ENCODE measurements around the gene ZNF595. TPM values are rescaled to one million over a fixed set of nuclear protein-coding genes. Genes with fewer than 3 reads are reported as not detected.
A peak's percentile ranks its signal among the peaks of the same experiment; 100 is the strongest.
"Not testable (repeated sequence)": the region's sequence is repeated elsewhere in the genome, so short reads cannot be mapped to it uniquely, and the experiment has no call there.

The ZNF595 gene
- total and polyA plus RNA-seq, 4 donors = 2.6 to 25.4 (median 16.0) TPM

- H3K4me3 ChIP-seq (ENCODE audit: low read length in 2 of 2); intact Hi-C loops (cut with DNase I); DNase-seq; H3K36me3 ChIP-seq (ENCODE audit: control insufficient read depth in 1 of 2, insufficient read depth in 2 of 2, low read length in 1 of 2); H3K4me1 ChIP-seq (ENCODE audit: control insufficient read depth in 1 of 2, insufficient read depth in 2 of 2, low read length in 2 of 2); H3K27ac ChIP-seq (ENCODE audit: low read depth in 1 of 2, low read length in 2 of 2); ATAC-seq (ENCODE audit: low FRiP score); H3K27me3 ChIP-seq (ENCODE audit: control insufficient read depth in 1 of 2, insufficient read depth in 2 of 2, low read length in 1 of 2); H3K9me3 ChIP-seq (ENCODE audit: control insufficient read depth, low read length): not testable (repeated sequence)
- WGBS, 2 donors = 69 to 87% methylated on average over 3 of the region's 3 CpGs
These were observed 25.6 kb upstream of the ZNF595 start for GRCh38 chr4:27501-27900.

GRCh38 chr4:28767-29542, 24.2 kb upstream of the ZNF595 start:
- H3K36me3 ChIP-seq (ENCODE audit: control insufficient read depth in 1 of 2, insufficient read depth in 2 of 2, low read length in 1 of 2); H3K9me3 ChIP-seq (ENCODE audit: control insufficient read depth, low read length); H3K27me3 ChIP-seq (ENCODE audit: control insufficient read depth in 1 of 2, insufficient read depth in 2 of 2, low read length in 1 of 2); H3K4me3 ChIP-seq (ENCODE audit: low read length in 2 of 2); H3K4me1 ChIP-seq (ENCODE audit: control insufficient read depth in 1 of 2, insufficient read depth in 2 of 2, low read length in 2 of 2); intact Hi-C loops (cut with DNase I); H3K27ac ChIP-seq (ENCODE audit: low read depth in 1 of 2, low read length in 2 of 2); ATAC-seq (ENCODE audit: low FRiP score): not testable (repeated sequence)
- 47 to 65% methylated on average over 1 of the region's 3 CpGs for WGBS, 2 donors
- peak in 1 of 2 donors; percentile 47 for DNase-seq

DNA sequence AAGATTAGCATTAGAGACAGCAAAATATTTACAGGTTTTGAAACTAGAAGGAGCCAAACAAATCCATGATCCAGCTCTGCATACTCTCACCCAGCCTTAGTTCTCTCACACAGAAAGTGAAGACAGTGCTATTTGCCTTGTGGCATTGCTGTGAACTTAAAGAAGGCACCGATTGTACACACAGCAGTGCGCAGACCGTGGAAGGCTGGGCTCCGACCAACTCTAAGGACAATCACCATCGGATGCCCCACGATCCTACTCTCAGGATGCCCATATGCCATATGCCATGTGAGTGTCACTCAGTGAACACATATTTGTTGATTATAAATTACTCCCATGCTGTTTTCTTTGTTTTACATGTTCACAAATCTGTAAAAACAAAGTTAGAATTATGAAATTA, 19.8 kb upstream of the ZNF595 start:
- ATAC-seq (ENCODE audit: low FRiP score); H3K4me3 ChIP-seq (ENCODE audit: low read length in 2 of 2); DNase-seq; intact Hi-C loops (cut with DNase I); H3K27ac ChIP-seq (ENCODE audit: low read depth in 1 of 2, low read length in 2 of 2); H3K36me3 ChIP-seq (ENCODE audit: control insufficient read depth in 1 of 2, insufficient read depth in 2 of 2, low read length in 1 of 2); H3K27me3 ChIP-seq (ENCODE audit: control insufficient read depth in 1 of 2, insufficient read depth in 2 of 2, low read length in 1 of 2); H3K9me3 ChIP-seq (ENCODE audit: control insufficient read depth, low read length); H3K4me1 ChIP-seq (ENCODE audit: control insufficient read depth in 1 of 2, insufficient read depth in 2 of 2, low read length in 2 of 2): not testable (repeated sequence)
- no CpG with 5 or more reads among the region's 6 CpGs for WGBS, 2 donors

- ATAC-seq (ENCODE audit: low FRiP score); intact Hi-C loops (cut with DNase I); H3K27me3 ChIP-seq (ENCODE audit: control insufficient read depth in 1 of 2, insufficient read depth in 2 of 2, low read length in 1 of 2); H3K4me3 ChIP-seq (ENCODE audit: low read length in 2 of 2); H3K4me1 ChIP-seq (ENCODE audit: control insufficient read depth in 1 of 2, insufficient read depth in 2 of 2, low read length in 2 of 2); DNase-seq; H3K27ac ChIP-seq (ENCODE audit: low read depth in 1 of 2, low read length in 2 of 2); H3K9me3 ChIP-seq (ENCODE audit: control insufficient read depth, low read length); H3K36me3 ChIP-seq (ENCODE audit: control insufficient read depth in 1 of 2, insufficient read depth in 2 of 2, low read length in 1 of 2): not testable (repeated sequence)
- WGBS, 2 donors = 59 to 60% methylated on average over 5 to 6 of the region's 6 CpGs
These were observed 16.3 kb upstream of the ZNF595 start for GRCh38 chr4:36559-37415.

GRCh38 chr4:38202-38601, 14.9 kb upstream of the ZNF595 start:
- H3K27me3 ChIP-seq (ENCODE audit: control insufficient read depth in 1 of 2, insufficient read depth in 2 of 2, low read length in 1 of 2); H3K36me3 ChIP-seq (ENCODE audit: control insufficient read depth in 1 of 2, insufficient read depth in 2 of 2, low read length in 1 of 2); H3K9me3 ChIP-seq (ENCODE audit: control insufficient read depth, low read length); H3K27ac ChIP-seq (ENCODE audit: low read depth in 1 of 2, low read length in 2 of 2); H3K4me3 ChIP-seq (ENCODE audit: low read length in 2 of 2); ATAC-seq (ENCODE audit: low FRiP score); intact Hi-C loops (cut with DNase I); H3K4me1 ChIP-seq (ENCODE audit: control insufficient read depth in 1 of 2, insufficient read depth in 2 of 2, low read length in 2 of 2); DNase-seq: not testable (repeated sequence)

DNA sequence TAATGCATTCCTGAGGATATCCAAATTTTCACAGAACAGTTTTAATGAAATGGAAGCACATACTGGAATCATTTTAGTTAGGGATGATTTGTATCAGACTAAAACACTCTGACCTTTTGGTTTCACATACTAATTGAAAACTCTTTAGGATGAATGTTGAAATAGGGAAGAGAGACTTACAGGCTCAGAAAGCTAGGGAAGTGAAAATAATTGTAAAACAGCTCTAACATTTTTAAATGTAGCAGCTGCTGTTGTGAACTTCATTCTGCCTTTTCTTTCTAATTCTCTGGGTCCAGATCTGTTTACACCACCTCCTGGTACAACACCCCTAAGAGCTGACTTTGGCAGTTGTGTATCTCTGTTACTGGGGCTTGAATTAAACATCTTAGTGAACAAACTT, 9.7 kb upstream of the ZNF595 start:
- H3K9me3 ChIP-seq (ENCODE audit: control insufficient read depth, low read length); H3K4me1 ChIP-seq (ENCODE audit: control insufficient read depth in 1 of 2, insufficient read depth in 2 of 2, low read length in 2 of 2); H3K4me3 ChIP-seq (ENCODE audit: low read length in 2 of 2); H3K36me3 ChIP-seq (ENCODE audit: control insufficient read depth in 1 of 2, insufficient read depth in 2 of 2, low read length in 1 of 2); H3K27ac ChIP-seq (ENCODE audit: low read depth in 1 of 2, low read length in 2 of 2); DNase-seq; intact Hi-C loops (cut with DNase I); H3K27me3 ChIP-seq (ENCODE audit: control insufficient read depth in 1 of 2, insufficient read depth in 2 of 2, low read length in 1 of 2): not testable (repeated sequence)
- peak; percentile 31 for ATAC-seq (ENCODE audit: low FRiP score)

DNA sequence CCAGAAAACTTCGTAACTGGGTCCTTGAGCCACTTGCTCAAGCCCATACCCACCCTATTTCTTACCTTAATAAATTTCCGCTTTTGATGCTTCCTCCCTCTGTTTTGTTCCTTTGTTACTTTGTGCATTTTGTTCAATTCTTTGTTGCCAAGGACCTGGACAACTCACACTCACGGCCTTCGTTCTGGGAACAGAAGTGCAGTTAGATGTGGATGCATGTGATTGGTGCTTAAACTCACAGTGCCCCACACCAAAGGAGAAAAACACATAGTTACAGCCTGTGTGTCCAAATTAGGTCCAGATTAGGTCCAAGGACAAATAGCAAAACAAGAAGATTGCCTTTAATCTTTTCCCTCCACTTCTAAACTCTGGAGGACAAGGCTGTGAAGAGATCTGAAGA, 1.9 kb upstream of the ZNF595 start:
- H3K4me3 ChIP-seq (ENCODE audit: low read length in 2 of 2); H3K27ac ChIP-seq (ENCODE audit: low read depth in 1 of 2, low read length in 2 of 2); DNase-seq; H3K4me1 ChIP-seq (ENCODE audit: control insufficient read depth in 1 of 2, insufficient read depth in 2 of 2, low read length in 2 of 2); ATAC-seq (ENCODE audit: low FRiP score); H3K9me3 ChIP-seq (ENCODE audit: control insufficient read depth, low read length); intact Hi-C loops (cut with DNase I); H3K36me3 ChIP-seq (ENCODE audit: control insufficient read depth in 1 of 2, insufficient read depth in 2 of 2, low read length in 1 of 2); H3K27me3 ChIP-seq (ENCODE audit: control insufficient read depth in 1 of 2, insufficient read depth in 2 of 2, low read length in 1 of 2): not testable (repeated sequence)
- WGBS, 2 donors = 66 to 75% methylated on average over 4 of the region's 4 CpGs

DNA sequence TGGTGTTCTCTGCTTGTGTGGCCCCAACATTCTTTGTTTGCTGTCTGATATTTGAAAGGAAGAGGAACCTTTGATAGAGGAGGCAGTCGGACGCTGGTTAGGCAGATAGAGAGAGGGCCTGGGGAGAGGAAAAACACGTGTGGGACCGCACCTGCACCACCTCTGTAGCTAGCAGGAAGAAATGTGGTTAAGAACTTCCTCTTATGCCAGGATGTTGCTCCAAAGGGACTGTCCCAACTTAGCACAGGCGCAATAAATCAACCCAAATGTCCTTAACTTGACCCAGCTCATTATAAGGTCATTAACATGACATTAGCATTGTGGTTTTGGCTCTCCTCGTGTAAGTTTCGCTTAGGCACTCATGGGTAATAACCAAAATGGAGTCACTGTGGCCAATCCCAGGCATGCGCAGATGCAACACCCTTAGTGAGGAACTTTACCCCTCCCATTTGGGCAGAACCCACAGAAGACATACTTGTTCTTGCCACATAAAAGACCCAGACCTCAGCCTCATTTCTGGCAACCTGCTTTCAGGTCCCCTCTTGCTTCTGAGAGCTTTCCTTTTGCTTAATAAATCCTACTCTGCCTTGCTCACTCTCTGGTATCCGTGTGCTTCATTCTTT, 1.4 kb upstream of the ZNF595 start:
- H3K4me3 ChIP-seq (ENCODE audit: low read length in 2 of 2); intact Hi-C loops (cut with DNase I); H3K9me3 ChIP-seq (ENCODE audit: control insufficient read depth, low read length); H3K27me3 ChIP-seq (ENCODE audit: control insufficient read depth in 1 of 2, insufficient read depth in 2 of 2, low read length in 1 of 2); ATAC-seq (ENCODE audit: low FRiP score); H3K36me3 ChIP-seq (ENCODE audit: control insufficient read depth in 1 of 2, insufficient read depth in 2 of 2, low read length in 1 of 2); DNase-seq; H3K27ac ChIP-seq (ENCODE audit: low read depth in 1 of 2, low read length in 2 of 2); H3K4me1 ChIP-seq (ENCODE audit: control insufficient read depth in 1 of 2, insufficient read depth in 2 of 2, low read length in 2 of 2): not testable (repeated sequence)
- WGBS, 2 donors = 73 to 86% methylated on average over 2 to 4 of the region's 9 CpGs
